BLaER1 (cell line): ENCODE data around the gene COL1A2.

ENCODE experiments used
- H3K27ac ChIP-seq: shearing (Covaris generic); formaldehyde crosslinking; 2 replicates; pipeline ENCODE4 v1.8.1; 2022
- H3K27me3 ChIP-seq: shearing (Covaris generic); formaldehyde crosslinking; 2 replicates; pipeline ENCODE4 v1.8.1; 2022
- H3K36me3 ChIP-seq: shearing (Covaris generic); formaldehyde crosslinking; 2 replicates; pipeline ENCODE4 v1.8.1; 2022
- H3K4me1 ChIP-seq: shearing (Covaris generic); formaldehyde crosslinking; 2 replicates; pipeline ENCODE4 v1.8.1; 2022
- H3K4me2 ChIP-seq: shearing (Covaris generic); formaldehyde crosslinking; 2 replicates; pipeline ENCODE4 v1.8.1; 2022
- H3K4me3 ChIP-seq: shearing (Covaris generic); formaldehyde crosslinking; 2 replicates; pipeline ENCODE4 v1.8.1; 2022
- H3K9ac ChIP-seq: shearing (Covaris generic); formaldehyde crosslinking; 2 replicates; pipeline ENCODE4 v1.8.1; 2022
- H3K9me3 ChIP-seq: shearing (Covaris generic); formaldehyde crosslinking; 2 replicates; pipeline ENCODE4 v1.8.1; 2022
- H4K20me1 ChIP-seq: shearing (Covaris generic); formaldehyde crosslinking; 2 replicates; pipeline ENCODE4 v1.8.1; 2022
- Cebpa-rat ChIP-seq: shearing (Covaris generic); IDR thresholded peaks from 2 replicates; pipeline ENCODE4 v1.8.1; 2022

Gene COL1A2

GRCh38 chr7:94380264-94380663 lies 14.4 kb upstream of the COL1A2 start:
- Histone ChIP-seq H4K20me1 (no peaks in the 10 kb centered on the region), H3K27me3 (no peaks in the 10 kb centered on the region), H3K4me2 (no peak overlapping the region), H3K36me3 (no peaks in the 10 kb centered on the region), H3K27ac (no peak overlapping the region), H3K4me1 (no peaks in the 10 kb centered on the region), H3K4me3 (no peak overlapping the region), H3K9ac (no peak overlapping the region), H3K9me3 (no peaks in the 10 kb centered on the region)
- no peak for TF ChIP-seq Cebpa-rat

GRCh38 chr7:94382132-94382531 lies 12.6 kb upstream of the COL1A2 start:
- TF ChIP-seq Cebpa-rat: no peak
- no peak overlapping the region for H3K9ac ChIP-seq
- H3K4me1 ChIP-seq: no peaks in the 10 kb centered on the region

GRCh38 chr7:94382746-94383145 lies 11.9 kb upstream of the COL1A2 start:
- H4K20me1 ChIP-seq: no peaks in the 10 kb centered on the region
- H3K4me3 ChIP-seq: no peak overlapping the region
- no peaks in the 10 kb centered on the region for H3K27me3 ChIP-seq
- H3K36me3 ChIP-seq: no peaks in the 10 kb centered on the region
- no peak overlapping the region for H3K4me2 ChIP-seq
- no peaks in the 10 kb centered on the region for H3K9me3 ChIP-seq
- no peak overlapping the region for H3K9ac ChIP-seq
- H3K27ac ChIP-seq: no peak overlapping the region
- TF ChIP-seq Cebpa-rat: no peak
- H3K4me1 ChIP-seq: no peaks in the 10 kb centered on the region

More at GRCh38 chr7:94382132-94382531, 12.6 kb upstream of the COL1A2 start:
- H3K4me3 ChIP-seq: no peak overlapping the region
- no peaks in the 10 kb centered on the region for H3K27me3 ChIP-seq
- no peaks in the 10 kb centered on the region for H4K20me1 ChIP-seq
- no peak overlapping the region for H3K4me2 ChIP-seq
- H3K27ac ChIP-seq: no peak overlapping the region
- no peaks in the 10 kb centered on the region for H3K36me3 ChIP-seq
- no peaks in the 10 kb centered on the region for H3K9me3 ChIP-seq

- Histone ChIP-seq H3K9ac (no peak overlapping the region), H3K27ac (no peak overlapping the region), H3K27me3 (no peaks in the 10 kb centered on the region), H3K4me1 (no peaks in the 10 kb centered on the region), H3K4me3 (no peak overlapping the region), H3K9me3 (no peaks in the 10 kb centered on the region), H3K4me2 (no peak overlapping the region), H3K36me3 (no peaks in the 10 kb centered on the region), H4K20me1 (no peaks in the 10 kb centered on the region)
- no peak for TF ChIP-seq Cebpa-rat
Observed at GRCh38 chr7:94384315-94384714, 10.4 kb upstream of the COL1A2 start.

- Histone ChIP-seq H3K4me2 (no peak overlapping the region), H3K4me1 (no peaks in the 10 kb centered on the region), H3K36me3 (no peaks in the 10 kb centered on the region), H3K27ac (no peak overlapping the region), H3K27me3 (no peaks in the 10 kb centered on the region), H3K9me3 (no peaks in the 10 kb centered on the region), H3K9ac (no peak overlapping the region), H4K20me1 (no peaks in the 10 kb centered on the region), H3K4me3 (no peak overlapping the region)
- TF ChIP-seq Cebpa-rat: no peak
Observed at GRCh38 chr7:94386416-94386815, 8.3 kb upstream of the COL1A2 start.

- 0 out of 2 replicates have a peak, but pooled peaks cover under 1% of the 10 kb centered on the region for H3K27me3 ChIP-seq
- no peaks in the 10 kb centered on the region for H3K36me3 ChIP-seq
- no peak overlapping the region for H3K27ac ChIP-seq
- no peaks in the 10 kb centered on the region for H3K4me1 ChIP-seq
- H3K4me2 ChIP-seq: no peak overlapping the region
- no peaks in the 10 kb centered on the region for H4K20me1 ChIP-seq
- no peak for TF ChIP-seq Cebpa-rat
- H3K4me3 ChIP-seq: no peak overlapping the region
- no peak overlapping the region for H3K9ac ChIP-seq
- H3K9me3 ChIP-seq: no peaks in the 10 kb centered on the region
Observed at GRCh38 chr7:94388540-94388939, 6.2 kb upstream of the COL1A2 start.

GRCh38 chr7:94389381-94389780 lies 5.3 kb upstream of the COL1A2 start:
- peaks cover 6% of the 10 kb centered on the region; the same call in 1 of the 2 replicates for H3K27me3 ChIP-seq
- H3K27ac ChIP-seq: no peak overlapping the region
- H3K9ac ChIP-seq: no peak overlapping the region
- no peaks in the 10 kb centered on the region for H3K9me3 ChIP-seq
- no peaks in the 10 kb centered on the region for H4K20me1 ChIP-seq
- H3K4me2 ChIP-seq: no peak overlapping the region
- no peak overlapping the region for H3K4me3 ChIP-seq
- no peaks in the 10 kb centered on the region for H3K36me3 ChIP-seq
- TF ChIP-seq Cebpa-rat: no peak
- no peaks in the 10 kb centered on the region for H3K4me1 ChIP-seq

GRCh38 chr7:94391726-94392392 lies 2.8 kb upstream of the COL1A2 start:
- Histone ChIP-seq H3K36me3 (no peaks in the 10 kb centered on the region), H3K27me3 (peaks cover 17% of the 10 kb centered on the region), H3K4me3 (no peak overlapping the region), H4K20me1 (no peaks in the 10 kb centered on the region), H3K9me3 (no peaks in the 10 kb centered on the region), H3K4me2 (peak overlapping the region; percentile 34), H3K9ac (no peak overlapping the region), H3K4me1 (no peaks in the 10 kb centered on the region), H3K27ac (no peak overlapping the region)
- no peak for TF ChIP-seq Cebpa-rat

GRCh38 chr7:94392393-94392786 lies 2.3 kb upstream of the COL1A2 start:
- no peak overlapping the region for H3K4me3 ChIP-seq
- no peak overlapping the region for H3K27ac ChIP-seq
- H3K9ac ChIP-seq: no peak overlapping the region
- no peaks in the 10 kb centered on the region for H3K36me3 ChIP-seq
- H3K4me2 ChIP-seq: peak overlapping the region; percentile 34; the same call in 1 of the 2 replicates
- no peaks in the 10 kb centered on the region for H3K9me3 ChIP-seq
- H3K4me1 ChIP-seq: no peaks in the 10 kb centered on the region
- no peak for TF ChIP-seq Cebpa-rat
- peaks cover 17% of the 10 kb centered on the region for H3K27me3 ChIP-seq
- H4K20me1 ChIP-seq: no peaks in the 10 kb centered on the region

GRCh38 chr7:94393246-94394108 lies 1.2 kb upstream of the COL1A2 start:
- Histone ChIP-seq H3K36me3 (no peaks in the 10 kb centered on the region), H3K9ac (no peak overlapping the region), H3K4me1 (no peaks in the 10 kb centered on the region), H3K4me2 (no peak overlapping the region), H3K27ac (no peak overlapping the region), H3K27me3 (peaks cover 17% of the 10 kb centered on the region), H4K20me1 (no peaks in the 10 kb centered on the region), H3K9me3 (no peaks in the 10 kb centered on the region), H3K4me3 (no peak overlapping the region)
- no peak for TF ChIP-seq Cebpa-rat
